Hippocampal formation (tissue), 2 donors: ENCODE data around the gene ARAP2.

Experiments used
- DNase-seq, 2 donors: peaks; one replicate each; lab custom pipeline; 2025; lab: John Stamatoyannopoulos, UW

Gene ARAP2

DNA sequence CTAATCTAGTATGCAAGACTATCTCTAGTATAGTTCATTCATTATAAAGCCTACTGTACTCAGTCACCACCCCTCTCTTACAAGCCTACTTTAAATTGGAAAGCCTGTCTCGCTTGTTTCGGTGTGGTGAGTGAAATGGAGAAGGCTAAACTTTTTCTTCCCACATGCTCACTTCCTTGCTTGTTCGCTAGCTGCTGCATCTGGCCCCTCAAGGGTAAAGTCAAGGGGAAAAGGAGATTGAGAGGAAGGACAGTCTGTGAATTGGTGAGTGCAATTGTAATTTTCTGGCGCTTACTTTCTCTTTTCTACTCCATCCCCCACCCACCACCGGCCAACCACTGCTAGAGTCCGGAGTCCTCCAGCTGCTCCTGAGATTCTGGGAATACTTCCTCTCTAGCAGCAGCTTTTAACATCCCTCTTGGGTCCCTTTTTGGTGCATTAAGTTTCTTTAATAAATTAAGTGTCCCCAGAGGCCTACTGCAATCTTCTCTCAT, 12.1 kb upstream of the ARAP2 start:
- DNase-seq, result peak; percentile 28

DNA sequence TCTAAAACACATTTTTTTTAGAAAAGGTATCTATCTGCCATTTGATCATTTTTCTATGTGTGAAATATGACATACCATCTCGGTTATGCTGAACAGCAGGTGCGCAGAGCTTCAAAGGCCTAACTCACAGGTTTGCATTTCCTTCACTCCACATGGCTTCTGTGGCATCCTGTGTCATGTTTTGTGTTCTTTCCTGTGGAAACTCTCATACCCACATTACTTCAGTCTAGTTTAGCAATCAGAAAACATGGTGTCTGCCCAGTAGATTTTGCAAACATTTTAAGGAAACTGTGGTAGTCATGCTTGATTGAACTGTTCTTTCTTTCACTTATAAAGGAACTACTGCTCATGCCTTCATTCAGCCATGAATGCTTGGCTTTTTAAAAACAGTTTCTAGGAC, 11.3 kb upstream of the ARAP2 start:
- peak in 1 of 2 donors; percentile 53 for DNase-seq

DNA sequence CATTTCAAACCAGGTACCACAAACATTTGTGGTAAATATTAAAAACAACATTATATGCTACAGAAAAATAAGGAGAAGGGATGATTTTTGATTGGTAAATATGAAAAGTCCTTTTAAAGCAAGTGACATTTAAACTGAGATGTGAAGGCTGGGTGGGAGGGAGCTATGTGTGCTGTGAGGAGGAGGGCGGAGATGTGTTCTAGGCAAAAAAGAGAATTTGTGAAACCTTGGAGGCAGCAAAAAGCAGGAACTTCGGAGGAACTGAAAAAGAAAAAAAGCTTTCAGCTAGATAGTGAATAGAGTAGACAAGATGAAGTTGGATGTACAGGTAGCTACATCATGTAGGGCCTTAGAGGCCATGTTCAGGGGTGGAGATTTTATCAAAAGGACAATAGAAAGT, 10.1 kb upstream of the ARAP2 start:
- no peak for DNase-seq

DNA sequence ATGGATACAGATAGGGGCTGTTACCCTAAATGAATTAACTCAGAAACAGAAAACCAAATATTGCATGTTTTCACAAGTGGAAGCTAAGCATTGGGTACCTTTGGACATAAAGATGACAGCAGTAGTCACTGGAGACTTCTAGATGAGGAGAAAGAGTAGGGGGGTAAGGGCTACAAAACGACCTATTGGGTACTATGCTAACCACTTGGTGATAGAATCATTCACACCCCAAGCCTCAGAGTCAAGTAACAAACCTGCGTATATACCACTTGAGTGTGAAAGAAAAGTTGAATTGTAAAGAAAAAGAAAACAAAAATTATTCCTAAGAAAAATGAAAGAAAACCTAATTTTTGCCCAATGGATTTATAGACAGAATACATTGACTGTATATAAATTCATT, 7.7 kb upstream of the ARAP2 start:
- DNase-seq, result no peak

DNA sequence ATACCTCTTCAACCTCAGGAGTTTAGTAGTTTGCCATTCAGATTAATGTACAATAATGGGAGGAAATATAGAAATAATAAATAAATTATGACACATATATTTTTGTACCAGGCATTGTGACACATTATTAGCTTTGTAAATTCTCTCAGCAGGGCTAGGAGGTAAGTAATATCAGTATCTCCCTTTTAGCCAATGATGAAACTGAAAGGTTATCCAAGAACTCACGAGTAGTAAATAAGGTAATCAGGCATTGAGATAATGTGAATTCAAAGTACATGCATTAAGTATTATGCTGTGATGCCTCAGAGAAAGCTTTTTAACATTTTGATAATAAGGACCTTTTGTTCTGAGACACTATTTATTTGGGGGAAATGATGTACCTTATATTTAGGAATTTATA, 5.3 kb upstream of the ARAP2 start:
- no peak for DNase-seq

DNA sequence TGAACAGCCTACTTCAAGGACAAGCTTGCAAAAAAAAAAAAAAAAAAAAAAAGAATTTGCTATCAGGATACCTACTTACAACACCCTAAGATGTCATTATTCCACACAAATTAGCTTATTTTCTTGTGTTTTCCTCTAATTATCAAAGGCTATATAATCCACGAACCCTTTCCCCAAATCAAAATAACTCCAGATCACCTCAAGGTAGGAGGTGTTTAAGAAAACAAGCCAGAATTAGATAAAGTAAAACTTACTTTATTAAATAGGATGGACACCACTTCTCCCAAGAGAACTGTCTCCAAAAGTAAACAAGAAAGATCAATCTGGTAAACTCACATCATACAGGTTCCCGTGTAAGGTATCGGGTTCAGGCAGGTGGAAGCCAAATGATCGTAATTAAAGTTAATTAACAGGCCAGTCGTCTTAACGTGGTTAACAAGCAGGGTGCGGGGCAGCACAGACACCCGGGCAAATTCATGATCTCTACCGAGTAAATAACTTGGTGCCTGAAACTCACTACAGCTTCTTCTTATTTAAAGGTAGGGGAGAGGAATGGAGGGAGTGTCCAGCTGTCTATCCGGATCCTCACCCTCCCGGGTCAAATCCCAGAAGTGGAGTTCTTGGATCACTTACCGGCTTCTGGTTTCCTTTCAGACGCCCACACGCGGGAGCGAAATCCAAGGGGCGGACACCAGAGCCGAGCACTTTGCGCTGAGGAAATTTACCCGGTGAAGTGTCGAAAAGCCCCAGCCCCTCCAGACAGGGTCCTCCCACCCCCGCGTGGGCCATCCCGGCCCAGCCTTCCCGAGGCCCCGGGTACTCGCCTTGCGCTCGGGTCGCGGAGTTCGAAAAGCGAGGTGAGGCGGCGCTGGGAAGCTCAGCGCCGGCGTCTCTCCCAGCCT, 708 bp downstream of the ARAP2 start:
- peak; percentile 58 to 80 for DNase-seq

DNA sequence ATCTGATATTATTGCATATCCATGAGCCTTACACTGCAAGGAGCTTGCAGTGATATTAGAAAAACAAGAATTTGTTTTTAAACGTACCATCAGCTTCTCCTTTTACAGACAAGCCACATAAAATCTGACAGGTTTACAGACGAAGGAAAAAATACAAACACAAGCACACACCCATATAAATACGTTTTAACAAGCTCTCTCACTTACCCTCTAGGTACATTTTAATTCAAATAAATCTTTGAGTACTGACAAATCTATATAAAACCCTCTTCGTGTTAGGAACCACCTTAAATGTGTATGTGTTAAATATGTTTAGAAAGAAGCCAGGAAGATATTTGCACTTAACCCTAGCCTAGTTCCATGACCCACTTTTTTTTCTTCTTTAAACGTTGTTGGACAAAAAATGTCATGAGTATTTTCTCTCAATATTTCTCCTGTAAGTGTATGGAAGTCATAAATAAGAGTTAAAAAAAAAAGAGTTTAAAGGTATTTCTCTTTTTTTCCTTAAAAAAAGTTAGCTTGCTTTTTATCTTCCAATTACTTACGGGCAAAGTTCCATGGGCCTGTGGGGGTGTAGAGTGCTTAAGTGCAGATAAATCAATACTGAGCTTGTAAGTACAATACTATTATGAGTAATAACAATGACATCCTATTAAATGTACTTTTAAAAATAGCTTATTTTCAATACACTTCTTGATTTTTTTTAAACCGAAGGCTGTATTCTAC, 1.5 kb downstream of the ARAP2 start:
- DNase-seq, result peak in 1 of 2 donors; percentile 44

DNA sequence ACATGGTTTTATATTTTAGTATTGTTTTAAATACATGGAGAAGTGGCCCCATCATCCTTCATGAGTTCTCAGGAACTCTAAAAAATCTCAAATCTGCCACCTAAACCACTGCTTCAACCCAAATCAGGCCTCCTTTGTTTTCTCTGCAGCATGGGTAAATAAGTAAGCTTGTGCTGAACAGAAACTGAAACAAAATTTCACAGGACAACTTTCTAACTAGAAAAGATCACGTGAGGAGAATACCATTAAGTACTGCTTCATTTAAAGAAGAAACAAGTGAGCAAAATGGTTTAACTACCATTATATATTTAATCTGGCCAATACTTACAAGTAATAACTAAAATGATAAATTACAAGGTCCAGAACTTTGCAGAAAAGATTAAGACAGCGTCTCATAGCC, 2.5 kb downstream of the ARAP2 start:
- peak in 1 of 2 donors; percentile 73 for DNase-seq

DNA sequence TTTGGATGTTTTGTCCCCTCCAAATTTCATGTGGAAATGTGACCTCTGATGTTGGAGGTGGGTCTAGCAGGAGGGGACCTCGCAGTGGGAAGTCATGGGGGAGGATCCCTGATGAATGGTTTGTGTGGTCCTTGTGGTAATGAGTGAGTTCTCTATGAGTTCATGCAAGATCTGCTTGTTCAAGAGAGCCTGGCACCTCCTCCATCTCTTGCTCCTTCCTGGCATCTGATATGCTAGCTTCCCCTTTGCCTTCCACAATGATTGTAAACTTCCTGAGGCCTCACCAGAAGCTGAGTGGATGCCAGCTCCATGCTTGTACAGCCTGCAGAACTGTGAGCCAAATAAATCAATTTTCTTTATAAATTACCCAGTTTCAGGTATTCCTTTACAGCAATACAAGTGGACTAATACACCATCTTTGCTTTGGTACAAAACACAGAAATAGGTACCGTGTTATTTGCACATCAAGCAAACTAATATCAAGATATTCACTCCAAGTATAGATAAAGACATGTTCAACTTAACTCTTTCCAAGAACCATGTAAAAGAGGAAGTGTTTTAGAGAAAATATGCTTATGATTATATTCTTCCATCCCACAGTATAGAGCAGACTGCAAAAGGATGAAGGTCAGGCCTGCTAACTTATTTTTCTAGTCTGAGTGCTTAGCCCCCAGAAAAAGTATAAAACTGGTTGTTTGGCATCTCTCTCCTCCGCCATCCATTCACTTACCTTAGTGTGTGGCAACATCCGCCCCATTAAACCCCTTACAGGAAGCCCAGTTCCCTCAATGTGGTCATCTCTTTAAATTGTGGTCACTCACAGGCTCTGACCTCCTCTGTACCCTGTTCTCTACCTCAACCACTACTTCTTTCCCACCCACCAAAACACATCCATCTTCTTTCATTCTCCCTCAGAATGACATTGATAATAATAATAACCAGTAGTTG, 6.7 kb downstream of the ARAP2 start:
- DNase-seq, result no peak

DNA sequence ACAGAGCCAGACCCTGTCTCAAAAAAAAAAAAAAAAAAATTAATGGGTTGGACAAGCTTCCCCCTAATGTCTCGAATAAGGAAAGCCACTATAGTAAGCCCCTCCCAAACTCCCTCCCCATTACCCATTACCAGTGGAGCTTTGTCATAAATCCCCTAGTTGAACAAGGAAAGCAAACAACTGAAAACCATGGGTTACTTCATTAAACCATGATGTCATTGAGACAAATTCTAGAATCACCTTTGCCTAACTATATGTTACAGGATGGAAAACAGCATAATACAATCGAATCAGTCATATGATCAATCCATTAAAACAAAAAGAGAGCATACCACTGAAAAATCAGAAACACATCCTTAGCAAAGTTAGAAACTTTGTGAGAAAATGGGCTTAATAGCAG, 8.2 kb downstream of the ARAP2 start:
- DNase-seq, result no peak

DNA sequence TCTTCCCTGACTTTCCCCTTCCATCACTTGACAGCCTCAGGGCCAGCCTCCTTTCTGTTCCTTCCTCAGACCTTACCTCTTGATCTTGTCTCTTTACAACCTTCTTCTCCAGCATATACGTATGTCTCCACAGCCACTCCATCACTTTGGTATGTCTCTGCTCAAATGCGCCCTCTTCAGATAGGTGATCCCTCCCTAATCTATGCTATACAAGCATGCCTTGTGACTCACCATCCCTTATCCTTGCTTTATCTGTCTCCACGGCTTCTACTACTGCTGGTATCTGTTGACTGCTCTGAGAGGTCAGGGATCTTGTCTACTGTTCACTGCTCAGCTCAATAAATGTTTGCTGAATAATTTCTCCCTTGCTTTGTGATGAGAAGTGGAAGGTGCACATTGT, 9.0 kb downstream of the ARAP2 start:
- DNase-seq, result no peak

DNA sequence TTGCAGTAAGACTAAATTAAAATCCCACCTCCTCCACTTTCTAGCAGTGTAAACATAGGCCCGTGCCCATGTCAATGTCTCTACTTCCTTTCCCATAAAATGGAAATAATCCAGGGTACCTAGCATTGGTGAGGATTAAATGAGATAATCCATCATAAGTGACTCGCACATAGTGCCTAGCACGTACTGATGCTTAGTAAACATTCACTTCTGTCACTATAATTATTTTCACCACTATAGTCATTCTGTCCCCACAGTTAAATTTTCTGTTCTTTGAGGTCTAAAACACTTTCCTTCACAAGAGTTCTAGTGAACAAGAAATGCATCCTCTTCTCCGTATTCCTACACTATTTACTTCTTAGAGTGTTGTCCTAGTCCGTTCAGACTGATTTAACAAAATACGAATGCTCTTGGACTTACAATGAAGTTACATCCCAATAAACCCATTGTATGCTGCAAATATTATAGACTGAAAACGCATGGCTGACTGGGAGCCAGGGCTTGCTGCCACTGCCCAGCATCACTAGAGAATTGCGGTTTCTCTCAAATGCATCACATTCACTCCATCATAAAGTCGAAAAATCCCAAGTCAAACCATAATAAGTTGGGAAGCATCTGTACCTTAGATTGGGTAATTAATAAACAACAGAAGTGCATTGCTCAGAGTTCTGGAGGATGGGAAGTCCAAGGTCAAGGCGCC, 10.6 kb downstream of the ARAP2 start:
- no peak for DNase-seq

DNA sequence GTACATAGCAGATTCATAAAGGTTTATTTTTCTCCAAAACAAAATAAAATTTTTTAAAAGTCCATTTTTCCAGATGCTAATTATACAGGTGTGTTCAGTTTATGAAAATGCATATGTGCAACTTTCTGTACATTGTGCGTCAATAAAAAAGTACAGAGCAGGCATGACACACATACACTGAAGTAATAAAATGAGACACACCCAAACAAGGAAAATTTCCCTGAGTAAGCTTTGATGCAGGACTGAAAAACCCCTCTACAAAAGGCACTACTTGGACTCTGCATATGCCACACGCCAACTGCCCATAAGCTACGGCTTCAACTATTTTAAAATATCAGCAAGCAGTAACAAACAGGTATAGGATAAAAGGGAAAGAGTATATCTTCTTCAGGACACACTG, 13.8 kb downstream of the ARAP2 start:
- DNase-seq, result no peak

DNA sequence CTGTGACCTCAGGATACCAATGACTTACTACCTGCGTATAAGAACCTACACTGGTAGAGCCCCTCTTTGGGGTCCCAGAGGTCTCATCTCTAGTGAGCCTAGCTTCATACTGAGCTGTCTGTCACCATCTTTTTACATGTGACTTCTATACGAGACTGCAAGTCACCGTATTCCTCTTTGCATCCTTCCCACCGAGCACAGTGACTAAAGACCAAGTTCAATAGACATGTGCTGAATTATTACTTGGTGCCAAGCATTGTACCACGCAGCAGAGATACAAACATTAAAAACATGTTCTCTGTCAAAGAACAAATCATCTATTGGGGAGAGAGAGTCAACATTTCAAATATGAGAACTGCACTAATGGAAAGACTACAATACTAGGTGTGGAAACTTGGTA, 16.4 kb downstream of the ARAP2 start:
- DNase-seq, result no peak

DNA sequence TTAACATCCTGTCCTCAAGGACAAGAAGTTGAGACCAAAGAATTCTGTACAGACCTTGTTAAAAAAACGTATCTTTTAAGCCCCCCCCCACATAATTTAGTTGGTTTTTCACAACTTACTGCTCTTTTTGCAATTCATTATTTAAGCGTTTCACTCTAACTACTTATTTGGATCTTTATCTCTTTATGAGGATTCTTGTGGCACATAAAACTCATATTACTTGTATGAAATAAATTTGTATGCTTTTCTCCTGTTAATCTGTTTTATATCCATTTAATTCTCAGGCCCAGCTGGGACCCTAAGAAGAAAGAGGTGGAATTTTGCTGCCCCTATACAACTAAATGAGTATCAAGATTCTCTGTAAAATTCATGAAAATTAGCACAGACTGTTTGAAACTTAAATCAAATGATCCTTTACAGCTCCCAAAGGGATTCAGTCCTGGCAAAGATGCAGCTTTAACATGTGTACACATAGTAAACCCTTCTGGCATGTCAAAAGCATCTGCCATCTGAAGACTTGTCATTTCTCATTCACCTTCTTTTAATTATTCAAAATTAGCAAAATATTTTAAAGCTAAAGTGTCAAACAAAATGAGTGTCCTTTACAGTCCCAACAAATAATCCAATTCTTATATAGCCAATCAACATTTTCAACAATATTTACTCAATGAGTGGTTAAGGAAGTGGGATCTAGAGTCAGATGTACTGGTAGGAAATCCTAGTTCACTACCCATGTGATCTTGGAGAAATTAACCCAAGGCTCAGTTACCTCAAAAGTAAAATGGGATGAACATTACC, 17.7 kb downstream of the ARAP2 start:
- no peak for DNase-seq

DNA sequence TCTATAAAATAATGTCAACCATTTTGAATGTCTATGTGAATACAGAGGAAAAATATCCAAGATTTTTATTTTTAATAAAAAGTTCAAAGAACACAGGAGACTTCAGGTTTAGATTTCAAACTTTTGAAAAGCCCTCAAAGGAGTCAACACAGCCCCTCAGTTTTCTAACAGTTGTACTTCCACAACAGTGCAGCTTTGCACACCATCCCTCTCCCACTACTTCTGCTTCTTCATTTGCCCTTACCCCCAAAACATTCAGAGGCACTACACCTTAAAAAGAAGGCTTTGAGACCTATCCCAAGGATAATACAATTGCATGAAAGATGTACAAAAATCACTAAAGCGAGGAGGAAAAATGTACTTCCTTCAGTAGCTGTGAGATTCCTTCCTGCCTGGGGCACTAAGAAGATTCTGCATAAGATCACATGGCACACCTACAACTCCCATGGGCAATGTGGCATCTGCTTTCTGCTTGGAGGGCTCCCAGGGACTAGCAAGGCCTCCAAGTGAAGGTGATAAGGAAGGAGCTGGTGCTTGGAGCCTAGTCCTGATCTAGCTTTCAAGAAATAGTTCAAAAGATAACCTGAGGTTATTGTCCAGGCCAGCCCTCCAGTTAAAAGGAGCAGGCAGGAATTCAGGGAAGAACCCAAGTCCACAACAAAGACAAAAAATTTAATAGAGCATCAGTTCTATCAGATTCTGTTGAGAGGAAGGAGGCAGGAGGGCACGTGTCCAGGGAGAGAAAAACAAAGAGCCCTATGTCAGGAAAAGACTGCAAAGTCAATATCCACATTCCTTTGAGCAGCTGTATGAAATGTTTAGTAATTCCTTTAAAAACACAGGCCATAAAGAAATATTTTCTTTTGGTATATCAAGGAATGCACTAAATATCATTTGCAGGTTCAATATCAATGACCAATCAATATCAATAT, 19.1 kb downstream of the ARAP2 start:
- peak in 1 of 2 donors; percentile 69 for DNase-seq

DNA sequence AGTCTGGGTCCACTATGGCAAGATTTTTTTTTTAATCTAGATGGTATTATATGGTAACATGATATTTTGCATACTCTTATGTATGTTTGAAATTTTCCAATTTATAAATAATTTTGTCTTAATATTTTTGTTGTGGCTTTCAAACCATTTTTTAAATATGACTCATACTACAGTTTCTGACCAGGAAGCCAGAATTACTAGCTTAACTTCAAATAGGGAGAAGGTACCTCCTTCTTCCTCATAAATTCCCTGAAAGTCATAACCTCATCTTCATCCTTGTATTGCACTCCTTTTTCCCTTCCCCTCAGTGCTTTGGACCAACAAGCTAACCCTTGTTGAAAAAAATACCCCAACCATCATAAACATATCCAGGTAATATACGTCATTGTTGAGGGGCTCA, 21.6 kb downstream of the ARAP2 start:
- no peak for DNase-seq

DNA sequence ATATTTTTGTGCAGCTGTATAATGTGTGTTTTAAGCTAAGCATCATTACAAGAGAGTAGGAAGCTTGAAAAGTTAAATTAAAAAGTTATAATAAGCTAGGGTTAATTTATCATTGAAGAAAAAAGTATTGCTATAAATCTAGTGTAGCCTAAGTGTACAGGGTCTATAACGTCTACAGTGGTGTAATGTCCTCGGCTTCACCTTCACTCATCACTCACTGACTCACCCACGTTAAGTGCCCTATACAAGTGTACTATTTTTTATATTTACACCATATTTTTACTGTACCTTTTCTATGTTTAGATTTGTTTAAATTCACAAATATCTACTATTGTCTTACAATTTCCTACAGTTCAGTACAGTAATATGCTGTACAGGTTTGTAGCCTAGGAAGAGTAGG, 23.5 kb downstream of the ARAP2 start:
- DNase-seq, result no peak

DNA sequence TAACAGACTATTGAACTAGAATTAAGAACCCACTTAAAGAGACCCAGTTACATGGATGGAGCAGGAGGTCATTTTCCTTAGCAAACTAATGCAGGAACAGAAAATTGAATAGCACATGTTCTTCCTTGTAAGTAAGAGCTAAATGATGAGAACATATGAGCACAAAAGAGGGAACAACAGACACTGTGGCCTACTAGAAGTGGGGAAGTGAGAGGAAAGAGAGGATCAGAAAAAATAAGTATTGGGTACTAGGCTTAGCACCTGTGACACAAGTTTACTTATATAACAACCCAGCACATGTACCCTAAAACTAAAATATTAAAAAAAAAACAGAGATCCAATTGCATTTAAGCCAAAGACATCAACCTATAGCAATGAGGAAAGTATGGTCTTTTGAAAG, 26.2 kb downstream of the ARAP2 start:
- no peak for DNase-seq
